Stimulated activated CD8-positive, alpha-beta memory T cell treated with anti-CD3 and anti-CD28 coated beads, Interleukin-12 subunit alpha, Interleukin-12 subunit beta, amount 100 ng/mL, for 1 hour (primary cell): ENCODE results near the gene TMEM147.

Source experiments
- DNase-seq: peaks from one replicate; pipeline ENCODE4 v3.0.0-alpha.2; 2020; ENCODE audit warnings: low read depth

The TMEM147 gene

GRCh38 chr19:35521124-35521743 lies 24.2 kb upstream of the TMEM147 start:
- no peak for DNase-seq

- DNase-seq: no peak
These were observed 22.6 kb upstream of the TMEM147 start for GRCh38 chr19:35522745-35523327.

GRCh38 chr19:35524181-35524837 lies 21.1 kb upstream of the TMEM147 start:
- DNase-seq: no peak

GRCh38 chr19:35525873-35526272 lies 19.6 kb upstream of the TMEM147 start:
- DNase-seq: no peak

GRCh38 chr19:35528218-35529038 lies 17.0 kb upstream of the TMEM147 start, which contains the start of gene SBSN:
Gene SBSN, minus strand, starts transcription at chr19:35528311. Its CDS starts 30 bp downstream, at chr19:35528281.
- no peak for DNase-seq

- DNase-seq: no peak
These were observed 15.9 kb upstream of the TMEM147 start for GRCh38 chr19:35529241-35530218.

GRCh38 chr19:35531291-35531690 lies 14.1 kb upstream of the TMEM147 start:
- DNase-seq: no peak

GRCh38 chr19:35533201-35533821 lies 12.1 kb upstream of the TMEM147 start, which contains the start of gene GAPDHS:
Gene GAPDHS, plus strand, starts transcription at chr19:35533456. Its CDS starts 72 bp downstream, at chr19:35533528.
- no peak for DNase-seq

GRCh38 chr19:35533822-35534392 lies 11.5 kb upstream of the TMEM147 start:
- peak; percentile 22 for DNase-seq

GRCh38 chr19:35534803-35535480 lies 10.5 kb upstream of the TMEM147 start:
- DNase-seq: no peak

- DNase-seq: no peak
These were observed 6.1 kb upstream of the TMEM147 start for GRCh38 chr19:35539314-35539713.

GRCh38 chr19:35539850-35540249 lies 5.6 kb upstream of the TMEM147 start:
- no peak for DNase-seq

- no peak for DNase-seq
These were observed 5.0 kb upstream of the TMEM147 start for GRCh38 chr19:35540356-35540927.

- no peak for DNase-seq
These were observed 3.2 kb upstream of the TMEM147 start for GRCh38 chr19:35542209-35542608.

GRCh38 chr19:35543280-35544109 lies 1.9 kb upstream of the TMEM147 start:
- DNase-seq: no peak

GRCh38 chr19:35544110-35544802 lies 1.2 kb upstream of the TMEM147 start:
- DNase-seq: no peak

GRCh38 chr19:35545855-35546381 lies 492 bp downstream of the TMEM147 start:
- DNase-seq: peak; percentile 7

- no peak for DNase-seq
These were observed 1.1 kb downstream of the TMEM147 start for GRCh38 chr19:35546532-35546931.
